IPS-18c (cell line): ENCODE results near the gene TGM1.

Experiments used
- H3K4me3 ChIP-seq: 2 replicates; pipeline ENCODE4 v1.7.0; 2013; ENCODE audit warnings: low read depth, mild to moderate bottlenecking, low read length, moderate library complexity; ENCODE audit not compliant: insufficient read depth
- H3K9me3 ChIP-seq: one replicate; pipeline ENCODE4 v1.6.1; 2013; ENCODE audit warnings: mild to moderate bottlenecking, low read length, moderate library complexity; ENCODE audit not compliant: control insufficient read depth, insufficient read depth

The TGM1 gene

DNA sequence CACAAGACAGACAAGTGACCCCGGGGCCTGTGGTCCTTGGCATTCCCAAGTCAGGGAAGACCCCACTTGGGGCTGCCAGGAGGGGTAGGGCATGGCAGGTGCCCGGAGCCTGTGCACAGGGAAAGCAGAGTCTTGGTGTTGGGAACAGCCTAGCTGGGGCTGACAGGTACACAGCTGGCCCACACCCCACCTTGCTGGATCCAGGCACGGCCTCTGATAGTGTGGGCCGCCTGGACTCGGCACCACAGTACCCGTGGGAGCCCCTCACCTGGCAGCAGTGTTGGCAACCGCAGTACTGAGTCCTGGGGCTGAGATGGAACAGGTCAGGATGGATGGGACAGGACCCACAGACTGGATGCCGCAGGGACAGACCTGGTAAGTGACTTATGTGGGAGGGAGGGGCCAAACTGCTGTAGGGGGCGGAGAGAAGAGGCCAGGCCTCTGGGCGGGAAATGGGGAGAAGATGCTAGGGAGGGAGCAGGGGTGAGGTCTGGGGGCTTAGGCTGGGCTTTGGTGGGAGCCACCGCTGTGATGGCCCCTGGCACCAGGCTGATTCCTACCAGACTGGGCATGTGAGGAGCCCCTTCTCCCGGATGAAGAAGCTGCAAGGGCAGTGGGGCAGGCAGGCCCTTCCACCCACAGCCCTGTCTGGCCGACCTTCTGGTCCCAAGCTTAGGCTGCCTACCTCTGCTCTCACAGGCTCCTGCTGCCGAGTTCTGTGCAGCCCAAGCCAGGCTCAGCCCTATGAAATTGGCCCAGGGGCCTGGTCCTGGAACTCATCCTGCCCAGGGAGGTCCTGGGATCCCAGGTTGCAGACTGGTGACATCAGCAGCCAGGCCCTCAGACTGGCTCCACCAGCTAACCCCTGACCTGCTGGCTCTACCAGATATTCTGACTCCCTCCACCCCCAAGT, at the start of gene TGM1:
Gene TGM1 (minus strand): TSS at position 357 of the 913 bp plus-strand sequence. CDS start 825 bp downstream, outside the sequence.
- Histone ChIP-seq H3K4me3 (no peak within 1 kb of the TSS), H3K9me3 (no peaks in the 10 kb centered on the region)

DNA sequence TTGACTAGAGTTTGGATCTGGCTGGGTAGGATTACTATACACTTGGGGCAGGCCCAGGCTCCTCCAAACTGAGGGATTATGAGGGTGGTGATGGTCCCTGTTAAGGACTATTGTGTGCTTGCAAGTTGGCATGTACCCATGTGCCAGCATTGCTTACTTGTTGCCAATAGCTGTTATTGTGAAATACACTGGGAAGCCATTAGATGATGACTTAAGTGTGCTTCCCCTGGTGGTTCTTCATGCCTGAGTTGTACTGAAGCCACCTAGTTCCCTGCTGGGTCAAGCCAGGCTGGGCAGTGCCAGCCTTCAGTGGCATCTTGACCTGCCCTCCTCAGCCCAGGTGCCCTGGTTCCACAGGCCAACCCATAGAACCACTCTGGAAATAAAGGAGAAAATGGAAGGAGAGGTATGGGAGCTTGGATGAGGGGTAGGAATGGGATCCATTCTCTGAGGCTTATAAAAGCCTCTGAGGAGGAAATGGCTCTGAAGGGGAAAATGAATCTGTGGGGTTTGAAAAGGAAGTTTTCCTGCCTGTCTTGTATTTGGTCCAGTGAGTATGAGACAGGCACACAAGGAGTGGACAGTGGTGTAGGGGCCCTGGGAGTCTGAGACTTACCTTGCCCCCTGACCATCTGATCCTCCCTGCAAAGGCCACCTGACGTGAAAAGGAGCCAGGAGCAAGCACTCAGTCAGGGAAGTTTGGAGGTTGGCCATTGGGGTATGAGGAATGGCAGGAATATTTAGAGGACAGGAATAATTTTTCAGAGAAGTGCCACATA, 49.0 kb upstream of the TGM1 start:
- Histone ChIP-seq H3K4me3 (no peak overlapping the region), H3K9me3 (no peaks in the 10 kb centered on the region)

DNA sequence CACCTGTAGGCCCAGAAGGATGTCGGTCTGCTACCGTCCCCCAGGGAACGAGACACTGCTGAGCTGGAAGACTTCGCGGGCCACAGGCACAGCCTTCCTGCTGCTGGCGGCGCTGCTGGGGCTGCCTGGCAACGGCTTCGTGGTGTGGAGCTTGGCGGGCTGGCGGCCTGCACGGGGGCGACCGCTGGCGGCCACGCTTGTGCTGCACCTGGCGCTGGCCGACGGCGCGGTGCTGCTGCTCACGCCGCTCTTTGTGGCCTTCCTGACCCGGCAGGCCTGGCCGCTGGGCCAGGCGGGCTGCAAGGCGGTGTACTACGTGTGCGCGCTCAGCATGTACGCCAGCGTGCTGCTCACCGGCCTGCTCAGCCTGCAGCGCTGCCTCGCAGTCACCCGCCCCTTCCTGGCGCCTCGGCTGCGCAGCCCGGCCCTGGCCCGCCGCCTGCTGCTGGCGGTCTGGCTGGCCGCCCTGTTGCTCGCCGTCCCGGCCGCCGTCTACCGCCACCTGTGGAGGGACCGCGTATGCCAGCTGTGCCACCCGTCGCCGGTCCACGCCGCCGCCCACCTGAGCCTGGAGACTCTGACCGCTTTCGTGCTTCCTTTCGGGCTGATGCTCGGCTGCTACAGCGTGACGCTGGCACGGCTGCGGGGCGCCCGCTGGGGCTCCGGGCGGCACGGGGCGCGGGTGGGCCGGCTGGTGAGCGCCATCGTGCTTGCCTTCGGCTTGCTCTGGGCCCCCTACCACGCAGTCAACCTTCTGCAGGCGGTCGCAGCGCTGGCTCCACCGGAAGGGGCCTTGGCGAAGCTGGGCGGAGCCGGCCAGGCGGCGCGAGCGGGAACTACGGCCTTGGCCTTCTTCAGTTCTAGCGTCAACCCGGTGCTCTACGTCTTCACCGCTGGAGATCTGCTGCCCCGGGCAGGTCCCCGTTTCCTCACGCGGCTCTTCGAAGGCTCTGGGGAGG, 47.9 kb upstream of the TGM1 start, which contains the start of gene LTB4R:
Gene LTB4R (plus strand): TSS at position 857 of the 959 bp plus-strand sequence. CDS start 4,150 bp downstream, outside the sequence.
- H3K4me3 ChIP-seq: no peak within 1 kb of the TSS
- no peaks in the 10 kb centered on the region for H3K9me3 ChIP-seq

DNA sequence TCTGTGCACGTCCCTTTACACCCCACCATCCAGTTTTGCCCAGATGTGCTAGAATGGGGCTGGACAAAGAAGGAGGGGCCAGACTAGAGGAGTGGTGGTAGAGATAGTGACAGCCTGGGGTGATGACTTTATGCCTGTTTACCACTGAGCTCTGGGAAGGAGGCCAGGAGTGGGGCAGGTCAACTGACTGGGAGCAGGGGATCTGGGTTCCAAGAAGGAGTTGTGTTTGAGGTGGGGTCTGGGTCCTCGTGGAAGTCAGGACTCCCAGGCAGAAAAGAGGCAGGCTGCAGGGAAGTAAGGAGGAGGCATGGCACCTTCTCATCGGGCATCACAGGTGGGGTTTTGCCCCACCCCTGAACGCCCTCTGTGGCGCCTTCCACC, 47.3 kb upstream of the TGM1 start:
- no peaks in the 10 kb centered on the region for H3K9me3 ChIP-seq
- H3K4me3 ChIP-seq: no peak overlapping the region

DNA sequence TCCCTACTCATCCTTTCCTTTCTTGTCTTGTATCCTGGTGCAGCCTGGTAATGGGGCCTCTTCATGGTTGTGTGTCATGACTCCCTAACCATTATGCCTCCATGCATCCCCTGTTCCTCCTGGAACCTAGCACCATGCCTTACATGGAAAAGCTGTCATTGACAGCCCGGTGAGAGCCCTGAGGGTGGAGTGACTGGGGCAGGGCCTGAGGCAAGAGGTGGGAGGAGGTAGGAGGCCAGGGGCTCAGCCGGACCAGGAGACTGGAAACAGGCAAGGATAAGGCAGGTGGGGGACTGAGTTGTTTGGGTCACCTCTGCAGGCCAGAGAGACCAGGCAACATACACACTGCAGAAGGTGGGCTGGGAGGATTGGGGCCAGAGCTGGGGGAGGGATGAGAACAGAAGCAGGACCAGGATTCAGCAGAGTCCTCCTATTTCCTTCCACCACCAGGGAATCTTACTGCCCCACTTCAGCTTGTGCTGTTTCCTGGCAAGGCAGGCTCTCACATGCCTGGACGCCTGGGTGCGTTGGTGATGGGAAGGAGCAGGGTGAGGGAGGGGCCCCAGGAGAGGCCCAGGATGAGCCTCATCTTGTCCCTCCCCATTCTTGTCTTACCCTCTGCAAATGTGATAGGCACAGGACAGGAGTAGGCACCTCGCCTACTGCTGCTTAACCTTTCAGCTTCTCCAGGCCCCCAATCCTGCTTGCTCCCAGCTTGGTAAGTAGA, 46.7 kb upstream of the TGM1 start, which contains the start of gene LTB4R2:
Gene LTB4R2 (plus strand): TSS at position 603 of the 727 bp plus-strand sequence. CDS start 525 bp downstream, outside the sequence.
- Histone ChIP-seq H3K4me3 (no peak within 1 kb of the TSS), H3K9me3 (no peaks in the 10 kb centered on the region)

DNA sequence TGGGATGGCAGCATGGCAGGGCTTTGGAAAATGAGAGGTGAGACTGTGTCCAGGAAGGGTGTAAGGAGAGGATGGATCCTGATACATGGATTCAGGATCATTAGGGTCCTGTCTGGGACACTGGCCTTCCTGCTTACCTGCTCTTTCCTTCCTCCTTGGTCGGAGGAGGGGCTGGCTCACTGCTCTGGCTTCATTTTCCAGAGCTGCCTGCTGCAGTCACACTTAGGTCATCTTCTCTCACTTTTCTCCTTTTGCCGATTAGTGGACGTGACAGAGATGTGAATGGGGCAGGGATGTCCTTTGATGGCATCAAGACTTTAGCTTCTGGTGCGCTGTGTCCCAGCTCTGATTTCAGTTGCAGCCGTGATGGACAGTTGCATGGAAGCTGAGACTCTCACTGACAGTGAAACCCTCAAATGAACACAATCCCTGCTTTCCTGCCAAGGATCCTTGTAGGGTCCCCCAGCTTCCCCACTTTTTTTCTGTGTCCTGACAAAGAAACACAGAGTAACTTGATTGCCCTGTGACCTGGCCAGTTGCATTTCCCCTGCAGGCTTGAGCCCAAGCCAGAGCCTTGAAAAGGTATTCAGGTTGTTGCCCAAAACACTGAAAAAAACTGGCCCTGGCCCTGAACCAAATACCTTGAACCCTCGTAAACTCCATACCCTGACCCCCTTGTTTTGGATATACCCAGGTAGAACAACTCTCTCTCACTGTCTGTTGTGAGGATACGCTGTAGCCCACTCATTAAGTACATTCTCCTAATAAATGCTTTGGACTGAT, 45.6 kb upstream of the TGM1 start:
- H3K9me3 ChIP-seq: no peaks in the 10 kb centered on the region
- H3K4me3 ChIP-seq: no peak overlapping the region

DNA sequence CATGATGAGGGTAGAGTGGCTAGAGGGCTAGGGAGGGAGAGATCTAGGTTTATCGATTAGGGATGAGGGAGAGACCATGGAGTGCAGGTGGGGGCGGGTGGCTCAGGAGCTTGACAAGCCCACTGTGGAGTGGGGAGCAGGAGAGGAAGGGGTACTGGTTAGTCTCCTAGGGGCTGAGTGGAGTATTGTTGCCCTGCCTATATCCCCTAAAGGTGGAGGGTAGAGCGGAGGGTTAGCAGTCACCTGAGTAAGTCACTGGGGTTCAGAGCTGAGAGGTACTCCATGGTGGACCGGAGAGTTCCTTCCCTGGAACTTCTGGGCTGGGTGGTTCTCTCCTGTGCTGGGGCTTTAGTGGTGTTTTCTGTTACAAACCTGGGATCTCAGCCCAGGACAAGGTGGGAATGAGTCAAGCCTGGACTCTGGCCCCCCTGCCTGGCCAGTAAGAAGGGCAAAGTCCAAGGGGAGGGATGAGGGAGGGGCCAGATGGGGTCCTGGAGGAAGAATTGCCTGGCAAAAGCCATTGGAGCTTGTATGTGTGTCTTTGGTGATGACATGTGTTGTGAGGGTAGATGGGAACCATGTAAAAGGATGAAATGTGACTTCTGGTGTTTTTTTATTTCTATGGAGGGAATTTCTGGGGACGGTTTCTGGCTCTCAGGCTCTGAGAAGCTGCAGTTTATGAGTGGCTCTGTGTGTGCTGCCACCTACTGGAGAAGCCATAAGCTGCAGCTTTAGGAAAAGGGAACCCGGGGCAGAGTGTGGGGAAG, 44.8 kb upstream of the TGM1 start, which contains the start of gene CIDEB:
Gene CIDEB (minus strand): TSS at position 403 of the 767 bp plus-strand sequence. CDS start 119 bp downstream, at position 284.
- no peak within 1 kb of the TSS for H3K4me3 ChIP-seq

DNA sequence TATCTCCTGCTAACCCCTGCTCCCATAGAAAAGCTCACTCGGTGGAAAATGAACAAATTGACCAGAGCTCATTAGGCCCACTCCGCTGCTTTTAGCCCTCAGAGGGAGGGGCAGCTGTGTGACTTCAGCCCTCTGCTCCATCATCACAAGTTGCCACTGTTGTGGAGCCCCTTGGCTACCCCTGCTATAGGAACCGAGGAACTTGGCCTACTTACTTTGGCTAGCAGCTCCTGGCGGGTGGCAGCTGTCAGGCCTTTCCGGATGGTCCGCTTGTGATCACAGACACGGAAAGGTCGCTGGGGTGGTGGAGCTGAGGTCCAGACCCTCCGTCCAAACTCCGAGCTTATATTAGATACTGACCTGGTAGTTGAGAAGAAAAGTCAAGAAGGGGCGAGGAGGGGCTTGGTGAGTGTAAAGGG, 44.2 kb upstream of the TGM1 start:
- Histone ChIP-seq H3K4me3 (no peak overlapping the region), H3K9me3 (no peaks in the 10 kb centered on the region)

More for the DNA sequence above, 44.8 kb upstream of the TGM1 start, which contains the start of gene CIDEB:
- no peaks in the 10 kb centered on the region for H3K9me3 ChIP-seq

DNA sequence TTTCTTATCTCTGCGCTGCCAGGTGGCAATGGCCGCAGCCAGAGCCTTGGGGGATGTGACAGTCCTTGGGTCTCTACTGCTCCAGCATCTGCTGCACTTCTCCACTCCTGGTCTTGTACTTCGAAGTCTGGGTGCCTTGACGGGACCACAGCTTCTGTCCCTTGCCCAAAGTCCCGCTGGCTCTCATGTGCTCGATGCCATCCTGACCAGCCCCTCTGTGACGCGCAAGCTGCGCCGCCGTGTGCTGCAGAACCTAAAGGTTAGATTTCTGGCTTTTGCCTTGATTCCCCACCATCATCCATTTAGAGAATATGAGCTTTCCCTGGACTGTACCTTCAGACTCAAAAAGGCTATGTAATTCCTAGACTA, 41.0 kb upstream of the TGM1 start:
- Histone ChIP-seq H3K4me3 (no peak overlapping the region), H3K9me3 (no peaks in the 10 kb centered on the region)

DNA sequence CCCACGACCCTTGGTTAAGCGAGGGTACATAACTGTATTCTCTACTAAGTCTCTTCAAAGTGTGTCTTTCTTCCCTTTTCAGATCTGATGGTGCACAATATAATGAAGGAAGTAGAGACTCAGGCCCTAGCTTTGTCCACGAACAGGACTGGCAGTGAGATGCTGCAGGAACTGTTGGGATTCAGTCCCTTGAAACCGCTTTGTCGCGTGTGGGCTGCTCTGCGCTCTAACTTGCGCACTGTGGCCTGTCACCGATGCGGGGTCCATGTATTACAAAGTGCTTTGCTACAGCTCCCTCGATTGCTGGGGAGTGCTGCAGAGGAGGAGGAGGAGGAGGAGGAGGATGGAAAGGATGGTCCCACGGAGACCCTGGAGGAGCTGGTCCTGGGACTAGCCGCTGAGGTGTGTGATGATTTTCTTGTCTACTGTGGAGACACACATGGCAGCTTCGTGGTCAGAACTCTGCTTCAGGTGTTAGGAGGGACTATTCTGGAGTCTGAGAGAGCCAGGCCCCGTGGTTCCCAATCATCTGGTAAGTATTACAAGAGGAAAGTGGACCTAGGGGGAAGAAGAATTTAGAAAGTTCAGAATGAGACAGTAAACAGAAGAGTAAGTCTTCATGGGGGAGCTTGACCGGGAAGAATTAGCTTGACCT, 37.5 kb upstream of the TGM1 start:
- Histone ChIP-seq H3K9me3 (no peaks in the 10 kb centered on the region), H3K4me3 (peak overlapping the region; percentile 92)

DNA sequence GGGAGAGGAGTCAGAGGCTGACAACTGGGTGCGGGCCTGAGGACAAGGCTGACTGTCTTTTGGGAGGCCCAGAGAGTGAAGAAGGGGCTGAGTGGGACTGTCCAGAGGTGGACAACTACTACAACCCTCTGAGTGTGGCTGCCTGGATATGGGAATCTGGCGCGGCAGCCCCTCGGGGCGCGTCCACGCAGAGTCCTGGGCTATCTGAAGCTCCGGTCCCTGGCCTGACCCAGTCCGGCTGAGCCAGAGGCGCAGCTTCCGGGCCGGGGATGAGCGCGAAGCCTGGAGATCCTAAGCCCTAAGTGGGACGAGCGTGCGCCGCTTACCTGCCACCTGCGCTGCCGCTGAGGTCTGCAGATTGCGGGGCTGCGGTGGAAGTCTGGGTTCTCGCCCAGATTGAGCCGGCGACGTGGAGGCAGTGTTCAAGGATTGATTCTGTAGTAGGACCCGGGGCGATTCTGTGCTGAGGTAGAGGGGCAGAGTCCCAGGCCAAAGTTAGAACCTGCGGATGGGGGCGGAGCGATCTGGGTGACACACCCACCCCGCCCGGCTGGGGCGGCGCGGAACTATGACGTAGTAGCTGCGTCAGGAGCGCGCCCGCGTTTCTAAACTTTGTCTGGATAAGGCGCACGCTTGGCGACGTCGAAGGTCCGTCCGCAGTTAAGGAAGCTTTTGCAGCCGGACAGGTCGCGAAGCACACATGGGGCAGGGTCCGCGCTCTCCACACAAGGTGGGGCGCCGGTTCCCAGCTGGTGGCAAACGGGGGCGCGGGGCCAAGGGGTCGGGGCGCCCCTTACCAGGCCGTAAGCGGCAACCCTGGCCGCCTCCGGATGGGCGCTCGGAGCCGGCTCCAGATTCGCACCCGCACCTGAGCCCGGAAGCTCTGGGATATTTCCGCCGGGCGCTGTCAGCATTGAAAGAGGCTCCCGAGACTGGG, 36.5 kb upstream of the TGM1 start, which contains the start of the genes DHRS1 and NOP9:
Gene DHRS1 (minus strand): TSS at position 526 of the 937 bp plus-strand sequence. CDS start 674 bp downstream, outside the sequence.
Gene NOP9 (plus strand): TSS at position 596 of the 937 bp plus-strand sequence. CDS start 105 bp downstream, at position 701.
- H3K9me3 ChIP-seq: no peaks in the 10 kb centered on the region
- H3K4me3 ChIP-seq: peak within 1 kb of the TSS; percentile 92

DNA sequence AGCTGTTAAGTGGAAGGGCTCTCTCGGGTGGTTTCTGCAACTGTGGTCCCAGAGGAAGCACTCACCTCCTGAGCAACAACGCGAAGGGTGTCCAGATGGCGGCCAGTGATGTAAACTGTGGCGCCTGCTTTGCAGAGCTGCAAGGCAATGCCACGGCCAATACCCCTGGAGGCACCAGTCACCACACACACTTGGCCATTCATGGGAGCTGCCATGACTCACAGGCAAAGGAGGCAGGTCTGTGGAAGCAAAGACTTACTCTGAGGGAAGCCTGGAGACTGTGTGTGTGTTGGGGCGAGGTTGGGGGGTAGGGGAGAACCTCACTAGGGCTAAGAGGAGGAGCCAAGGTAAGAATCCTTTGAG, 35.9 kb upstream of the TGM1 start:
- Histone ChIP-seq H3K9me3 (no peaks in the 10 kb centered on the region), H3K4me3 (peak overlapping the region; percentile 92)

DNA sequence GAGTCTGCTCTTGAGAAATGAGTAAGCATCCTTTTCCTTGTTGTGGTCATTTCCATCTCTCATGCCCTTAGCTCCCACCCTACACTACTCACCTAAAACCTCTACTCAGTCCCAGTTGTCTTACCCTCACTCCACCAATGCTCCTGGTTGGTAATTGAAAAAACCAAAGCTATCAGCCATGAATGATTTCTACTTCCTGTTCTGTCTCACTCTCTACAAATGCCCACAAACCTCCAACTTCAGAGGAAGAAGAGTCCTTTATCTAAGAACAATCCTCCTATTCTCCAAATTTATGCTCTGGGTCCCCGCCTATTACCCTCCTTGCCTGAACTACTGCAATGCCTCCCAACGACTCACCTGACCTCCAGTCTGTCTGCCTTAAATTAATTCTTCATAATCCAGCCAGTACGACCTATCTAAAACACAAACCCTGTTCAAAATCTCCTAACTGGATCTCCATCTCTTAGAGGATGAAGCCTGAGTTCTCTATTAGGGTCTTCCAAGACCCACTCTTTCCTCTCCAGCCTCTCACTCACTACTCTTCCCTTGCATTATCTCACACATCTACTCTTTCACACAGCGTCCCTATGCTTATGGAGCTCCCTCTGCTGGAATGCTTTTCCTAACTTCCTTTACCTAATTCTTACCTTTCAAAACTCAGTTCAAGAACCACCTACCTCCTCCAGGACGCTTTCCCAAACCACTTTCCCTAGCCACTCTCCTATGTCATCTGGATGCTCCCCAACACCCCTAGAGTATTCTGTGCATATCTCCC, 34.4 kb upstream of the TGM1 start:
- Histone ChIP-seq H3K9me3 (no peaks in the 10 kb centered on the region), H3K4me3 (no peak overlapping the region)
